Smooth muscle cell (in vitro differentiated cells): ENCODE results near the gene C1orf21. TPM values are rescaled to one million over a fixed set of nuclear protein-coding genes. Genes with fewer than 3 reads are reported as not detected.

Experiments used
- DNase-seq: peaks from one replicate; lab custom pipeline; 2025; ENCODE audit not compliant: unreplicated experiment; lab: John Stamatoyannopoulos, UW
- H2AFZ ChIP-seq: fragments of 200-600 bp; sonication (generic); 2 replicates; pipeline ENCODE4 v1.6.0; 2016; ENCODE audit warnings: antibody characterized with exemption, low read depth, mild to moderate bottlenecking
- H3F3A ChIP-seq: fragments of 200-600 bp; sonication (generic); 2 replicates; pipeline ENCODE4 v1.6.0; 2017; ENCODE audit warnings: antibody characterized with exemption, low read depth
- H3K27ac ChIP-seq: fragments of 200-600 bp; sonication (generic); 2 replicates; pipeline ENCODE4 v1.5.1; 2016; ENCODE audit warnings: low read depth, mild to moderate bottlenecking
- H3K27me3 ChIP-seq: fragments of 200-600 bp; sonication (generic); 2 replicates; pipeline ENCODE4 v1.6.1; 2016; ENCODE audit warnings: low read depth, mild to moderate bottlenecking
- H3K36me3 ChIP-seq: fragments of 200-600 bp; sonication (generic); 2 replicates; pipeline ENCODE4 v1.5.1; 2016; ENCODE audit warnings: low read depth
- H3K4me1 ChIP-seq: fragments of 200-600 bp; sonication (generic); 2 replicates; pipeline ENCODE4 v1.5.1; 2016; ENCODE audit warnings: low read depth
- H3K4me2 ChIP-seq: fragments of 200-600 bp; sonication (generic); 2 replicates; pipeline ENCODE4 v1.6.0; 2016; ENCODE audit warnings: mild to moderate bottlenecking
- H3K4me3 ChIP-seq: fragments of 200-600 bp; sonication (generic); 2 replicates; pipeline ENCODE4 v1.5.1; 2016; ENCODE audit warnings: mild to moderate bottlenecking
- H3K79me2 ChIP-seq: fragments of 200-600 bp; sonication (generic); 2 replicates; pipeline ENCODE4 v1.6.0; 2016; ENCODE audit warnings: low read depth, mild to moderate bottlenecking
- H3K9ac ChIP-seq: fragments of 200-600 bp; sonication (generic); 2 replicates; pipeline ENCODE4 v1.6.0; 2016; ENCODE audit warnings: low read depth
- H3K9me3 ChIP-seq: fragments of 200-600 bp; sonication (generic); replicated peaks from 2 replicates; pipeline ENCODE4 v1.5.1; 2016; ENCODE audit warnings: low read depth
- H4K20me1 ChIP-seq: fragments of 200-600 bp; sonication (generic); 2 replicates; pipeline ENCODE4 v1.6.0; 2016; ENCODE audit warnings: low read depth
- CTCF ChIP-seq: fragments of 200-600 bp; sonication (generic); IDR thresholded peaks from 2 replicates; pipeline ENCODE4 v1.5.1; 2017; ENCODE audit warnings: borderline replicate concordance, mild to moderate bottlenecking, antibody characterized with exemption; ENCODE audit not compliant: insufficient read depth, poor library complexity, severe bottlenecking
- WGBS: methylation state at CpG from one replicate; pipeline ENCODE4 v1.1.7; 2016; ENCODE audit warnings: low lambda C conversion rate; 5-methylcytosine and 5-hydroxymethylcytosine counted together
- polyA plus RNA-seq: library from polyadenylated mRNA; unstranded; fragments of >200 nt; fragmentation: Nextera tagmentation; extraction: Ambion mirVana; gene quantifications from 2 replicates; pipeline ENCODE4 v1.2.1, GENCODE V29; 2016
- total RNA-seq: library from RNA; depleted of rRNA; stranded (reverse); fragments of >200 nt; gene quantifications from 2 replicates; pipeline ENCODE4 v1.2.3, GENCODE V29; 2014

Gene C1orf21
- total and polyA plus RNA-seq, 2 experiments from 2014 or later, result 24.2 to 39.4 TPM

- TF ChIP-seq CTCF, result no peak
These were observed 40.9 kb downstream of the C1orf21 start for GRCh38 chr1:184427722-184428121.

GRCh38 chr1:184428604-184429003, 41.8 kb downstream of the C1orf21 start:
- no peak for DNase-seq
- H3K4me1 ChIP-seq, result peaks cover 7% of the 10 kb centered on the region
- peaks cover 24% of the 10 kb centered on the region for H3K79me2 ChIP-seq
- no peak overlapping the region for H3K4me3 ChIP-seq
- no peaks in the 10 kb centered on the region for H3K36me3 ChIP-seq
- no peak overlapping the region for H3K9ac ChIP-seq
- H3K4me2 ChIP-seq, result no peak overlapping the region
- peaks cover 5% of the 10 kb centered on the region for H3F3A ChIP-seq
- TF ChIP-seq CTCF, result no peak
- no peak overlapping the region for H2AFZ ChIP-seq
- no peaks in the 10 kb centered on the region for H4K20me1 ChIP-seq
- H3K27me3 ChIP-seq, result no peaks in the 10 kb centered on the region
- H3K27ac ChIP-seq, result no peak overlapping the region
- H3K9me3 ChIP-seq, result peaks cover 4% of the 10 kb centered on the region

More at GRCh38 chr1:184427722-184428121, 40.9 kb downstream of the C1orf21 start:
- H3K27ac ChIP-seq, result no peak overlapping the region
- no peak for DNase-seq
- no peaks in the 10 kb centered on the region for H4K20me1 ChIP-seq
- H3K4me3 ChIP-seq, result no peak overlapping the region
- WGBS, result 85% methylated on average over 2 of the region's 2 CpGs
- peaks cover 5% of the 10 kb centered on the region for H3F3A ChIP-seq
- H3K4me1 ChIP-seq, result peaks cover 7% of the 10 kb centered on the region
- H3K36me3 ChIP-seq, result no peaks in the 10 kb centered on the region
- H3K79me2 ChIP-seq, result peaks cover 16% of the 10 kb centered on the region
- no peak overlapping the region for H3K4me2 ChIP-seq
- H3K27me3 ChIP-seq, result no peaks in the 10 kb centered on the region
- H2AFZ ChIP-seq, result no peak overlapping the region
- peaks cover 4% of the 10 kb centered on the region for H3K9me3 ChIP-seq
- no peak overlapping the region for H3K9ac ChIP-seq

- no peak overlapping the region for H3K4me3 ChIP-seq
- peaks cover 30% of the 10 kb centered on the region for H3K79me2 ChIP-seq
- H3K4me1 ChIP-seq, result peaks cover 2% of the 10 kb centered on the region
- no peak overlapping the region for H3K4me2 ChIP-seq
- H3K27me3 ChIP-seq, result no peaks in the 10 kb centered on the region
- no peak overlapping the region for H2AFZ ChIP-seq
- H3K36me3 ChIP-seq, result no peaks in the 10 kb centered on the region
- peaks cover 4% of the 10 kb centered on the region for H3K9me3 ChIP-seq
- H3F3A ChIP-seq, result no peaks in the 10 kb centered on the region
- H3K27ac ChIP-seq, result no peak overlapping the region
- DNase-seq, result no peak
- 93% methylated on average over 3 of the region's 3 CpGs for WGBS
- no peak overlapping the region for H3K9ac ChIP-seq
- no peak for TF ChIP-seq CTCF
- H4K20me1 ChIP-seq, result no peaks in the 10 kb centered on the region
These were observed 42.5 kb downstream of the C1orf21 start for GRCh38 chr1:184429335-184429734.

GRCh38 chr1:184433956-184434502, 47.2 kb downstream of the C1orf21 start:
- TF ChIP-seq CTCF, result no peak
- DNase-seq, result no peak
- H3K9me3 ChIP-seq, result peaks cover 4% of the 10 kb centered on the region
- peaks cover 7% of the 10 kb centered on the region for H4K20me1 ChIP-seq
- no peaks in the 10 kb centered on the region for H3K36me3 ChIP-seq
- H3K4me2 ChIP-seq, result no peak overlapping the region
- peaks cover 39% of the 10 kb centered on the region for H3K79me2 ChIP-seq
- no peaks in the 10 kb centered on the region for H3F3A ChIP-seq
- no peak overlapping the region for H3K4me3 ChIP-seq
- no peaks in the 10 kb centered on the region for H3K4me1 ChIP-seq
- no peak overlapping the region for H3K27ac ChIP-seq
- H3K9ac ChIP-seq, result no peak overlapping the region
- H2AFZ ChIP-seq, result no peak overlapping the region
- 84% methylated on average over 4 of the region's 4 CpGs for WGBS
- no peaks in the 10 kb centered on the region for H3K27me3 ChIP-seq
